GM12878 (cell line): Measurements from ENCODE around the gene STK10. TPM values are rescaled to one million over a fixed set of nuclear protein-coding genes. Genes with fewer than 3 reads are reported as not detected.

ENCODE experiments used
- ATAC-seq: fragments of 200-7000 bp; cut with Tn5 transposase; 3 replicates; pipeline ENCODE4 v1.9.1; 2020; ENCODE audit warnings: mild to moderate bottlenecking, moderate library complexity
- BruUV-seq: library from RNA; stranded (reverse); fragments of 400-500 nt; replicated peaks from 2 replicates; lab custom pipeline; 2021; lab: Mats Ljungman, UMichigan
- CTCF ChIA-PET: fragments of 300-600 bp; sonication (Branson Sonifier 250); formaldehyde crosslinking; extraction: SDS; loops from one replicate; lab custom pipeline; 2021; ENCODE audit warnings: inconsistent platforms; lab: Yijun Ruan, JAX
- POLR2A ChIA-PET: fragments of 350-600 bp; formaldehyde crosslinking; extraction: SDS; loops from one replicate; lab custom pipeline; 2021; ENCODE audit warnings: inconsistent platforms; lab: Charles Lee
- RAD21 ChIA-PET: fragments of 300-600 bp; sonication (Branson Sonifier 250); formaldehyde crosslinking; loops from one replicate; lab custom pipeline; 2023; ENCODE audit warnings: antibody characterized with exemption; ENCODE audit not compliant: unreplicated experiment; lab: Charles Lee
- SMC1A ChIA-PET: fragments of 300-600 bp; sonication (Branson Sonifier 250); formaldehyde crosslinking; loops from one replicate; lab custom pipeline; 2023; ENCODE audit not compliant: unreplicated experiment, uncharacterized antibody; lab: Charles Lee
- DNase-seq: peaks from one replicate; pipeline ENCODE4 v3.0.0-alpha.2; 2011; ENCODE audit warnings: low read depth, low spot score
- FAIRE-seq: peaks from 3 replicates; lab custom pipeline; 2011; peaks lifted over from hg19 to GRCh38; lab: Jason Lieb, UNC
- H2AFZ ChIP-seq: 2 replicates; pipeline ENCODE4 v1.6.0; 2011; ENCODE audit warnings: low read depth, low read length, control low read depth; ENCODE audit not compliant: control insufficient read depth
- H3K27ac ChIP-seq: 2 replicates; pipeline ENCODE4 v1.5.1; 2011; ENCODE audit warnings: control low read depth; ENCODE audit not compliant: control insufficient read depth, insufficient read depth
- H3K27me3 ChIP-seq, 2 experiments: replicated peaks in 1 of 2; 2 replicates each; pipeline versions ENCODE4 v1.6.0 to v1.6.1; 2011; ENCODE audit warnings: low read length in 1 of 2; ENCODE audit not compliant: control insufficient read depth in 2 of 2, insufficient read depth in 2 of 2
- H3K36me3 ChIP-seq, 2 experiments: 2 replicates each; pipeline ENCODE4 v1.5.1; 2011; ENCODE audit warnings: low read length in 1 of 2; ENCODE audit not compliant: control insufficient read depth in 2 of 2, insufficient read depth in 2 of 2
- H3K4me1 ChIP-seq: 2 replicates; pipeline ENCODE4 v1.6.1; 2011; ENCODE audit warnings: mild to moderate bottlenecking, low read length, moderate library complexity, mixed read lengths; ENCODE audit not compliant: control insufficient read depth, insufficient read depth
- H3K4me2 ChIP-seq: 2 replicates; pipeline ENCODE4 v1.6.0; 2011; ENCODE audit warnings: control low read depth; ENCODE audit not compliant: control insufficient read depth, insufficient read depth
- H3K4me3 ChIP-seq: fragments of 200-600 bp; sonication (generic); 2 replicates; pipeline ENCODE4 v1.5.1; 2016
- H3K79me2 ChIP-seq: 2 replicates; pipeline ENCODE4 v1.6.0; 2011; ENCODE audit warnings: low read length; ENCODE audit not compliant: control insufficient read depth, insufficient read depth
- H3K9ac ChIP-seq: 2 replicates; pipeline ENCODE4 v1.8.0; 2011; ENCODE audit warnings: low read length, control low read depth, mixed read lengths; ENCODE audit not compliant: control insufficient read depth, insufficient read depth
- H3K9me3 ChIP-seq: replicated peaks from 3 replicates; pipeline ENCODE4 v1.5.1; 2011; ENCODE audit warnings: mild to moderate bottlenecking, low read length; ENCODE audit not compliant: control insufficient read depth, insufficient read depth
- H4K20me1 ChIP-seq: 2 replicates; pipeline ENCODE4 v1.6.0; 2011; ENCODE audit not compliant: control insufficient read depth, insufficient read depth
- CBX5 ChIP-seq: sonication (generic); IDR thresholded peaks from 2 replicates; pipeline ENCODE4 v1.6.1; 2016; ENCODE audit warnings: low read depth, moderate library complexity, mild to moderate bottlenecking, inconsistent platforms
- CEBPB ChIP-seq, 2 experiments: fragments of 150-350 bp in 1 of 2; IDR thresholded peaks; 2 replicates each; pipeline ENCODE4 v1.6.1; 2012 to 2014; ENCODE audit warnings: low read depth in 2 of 2, low read length in 2 of 2, borderline replicate concordance in 1 of 2, inconsistent platforms in 1 of 2
- ETV6 ChIP-seq, 2 experiments: fragments of 450-650 bp in 1 of 2; IDR thresholded peaks in 1 of 2; conservative IDR thresholded peaks in 1 of 2; 2 replicates each; pipeline ENCODE4 v1.6.1; 2014; ENCODE audit warnings: antibody characterized with exemption in 1 of 2, borderline replicate concordance in 1 of 2, low read depth in 1 of 2, mild to moderate bottlenecking in 1 of 2, moderate library complexity in 1 of 2
- FOXM1 ChIP-seq: IDR thresholded peaks from 2 replicates; pipeline ENCODE4 v1.6.1; 2012; ENCODE audit warnings: low read depth, mild to moderate bottlenecking, inconsistent platforms, low read length, moderate library complexity
- LARP7 ChIP-seq: fragments of 450-650 bp; IDR thresholded peaks from 2 replicates; pipeline ENCODE4 v1.6.1; 2017; ENCODE audit warnings: mild to moderate bottlenecking
- RBBP5 ChIP-seq: fragments of 200-600 bp; sonication (generic); conservative IDR thresholded peaks from 2 replicates; pipeline ENCODE4 v1.6.1; 2016
- SIN3A ChIP-seq: IDR thresholded peaks from 2 replicates; pipeline ENCODE4 v1.6.1; 2012; ENCODE audit warnings: low read depth, low read length, improper control_type of control experiment
- SMARCA5 ChIP-seq: fragments of 450-650 bp; IDR thresholded peaks from 2 replicates; pipeline ENCODE4 v1.6.1; 2017; ENCODE audit warnings: mild to moderate bottlenecking
- ZBTB33 ChIP-seq: fragments of 450-650 bp; IDR thresholded peaks from 2 replicates; pipeline ENCODE4 v1.6.1; 2017; ENCODE audit warnings: mild to moderate bottlenecking
- ZNF217 ChIP-seq: fragments of 450-650 bp; IDR thresholded peaks from 2 replicates; pipeline ENCODE4 v1.6.1; 2017; ENCODE audit warnings: antibody characterized with exemption, mild to moderate bottlenecking
- WGBS: methylation state at CpG from one replicate; pipeline ENCODE4 v1.1.6; 2016; ENCODE audit warnings: low lambda C conversion rate; ENCODE audit not compliant: insufficient replicate concordance, insufficient coverage; ENCODE audit errors: missing lambda C conversion rate; 5-methylcytosine and 5-hydroxymethylcytosine counted together
- in situ Hi-C: fragments of 300-500 bp; cut with MboI; formaldehyde crosslinking; loops from 9 replicates; pipeline ENCODE4 v1.14.3; 2018; ENCODE audit warnings: mixed read lengths
- intact Hi-C: fragments of 100-400 bp; cut with micrococcal nuclease; formaldehyde crosslinking; loops from one replicate; pipeline ENCODE4 v1.14.2; 2022; ENCODE audit not compliant: unreplicated experiment
- polyA plus RNA-seq, 11 experiments: library from polyadenylated mRNA; depleted of rRNA in 4 of 11; unstranded in 6 of 11; stranded (reverse) in 5 of 11; fragments of >200 nt; fragmentation: Nextera tagmentation in 4 of 11; fragmentation: Illumina TruSeq in 1 of 11; extraction: Ambion mirVana in 4 of 11; extraction: Trizol in 1 of 11; gene quantifications; 1 replicate in 1 of 11; 2 replicates in 10 of 11; pipeline versions ENCODE4 v1.2.1 to v1.2.3, GENCODE V29; 2011 to 2016; ENCODE audit warnings: inconsistent platforms in 2 of 11, missing spikeins in 2 of 11, low read depth in 1 of 11
- total RNA-seq, 4 experiments: library from RNA; depleted of rRNA in 3 of 4; stranded (reverse); fragments of >200 nt in 3 of 4; fragmentation: Illumina TruSeq in 1 of 4; extraction: Trizol in 1 of 4; gene quantifications; 2 replicates each; pipeline versions ENCODE4 v1.2.1 to v1.2.3, GENCODE V29; 2013 to 2021

Gene STK10
- total and polyA plus RNA-seq, 10 of the 15 experiments (the other 5 are each of a cell fraction or from before 2014, with no cell fraction given) = 14.2 to 96.4 (median 50.6) TPM

- 80% methylated on average over 13 of the region's 13 CpGs for WGBS
- CTCF ChIA-PET = interaction anchor here (0.7 to 9.7 kb wide), 12 partner anchors 10 to 214 kb away, joined by 3 to 162 read pairs (median 4); partner anchors contain the start of gene STK10
- Histone ChIP-seq H3K9me3 (no peaks in the 10 kb centered on the region), H3K27ac (no peak overlapping the region), H3K9ac (no peak overlapping the region), H3K4me1 (peaks cover 42% of the 10 kb centered on the region), H3K79me2 (peaks cover 29% of the 10 kb centered on the region), H3K4me2 (peak overlapping the region; percentile 26; the same call in 1 of the 2 replicates), H3K27me3 (no peaks in the 10 kb centered on the region), H3K4me3 (no peak overlapping the region), H3K36me3 (peaks cover 30 to 36% of the 10 kb centered on the region in 2 experiments; a peak in 3 of 4 replicates), H2AFZ (no peak overlapping the region), H4K20me1 (no peaks in the 10 kb centered on the region)
- intact Hi-C loops (loop anchor here (1.0 to 10.0 kb wide), 4 partner anchors 81 to 587 kb away; partner anchors contain the start of gene STK10), in situ Hi-C loops (no loop called here)
- BruUV-seq = no TSS peak
- DNase-seq = no peak
- POLR2A ChIA-PET = interaction anchor here (1.0 kb wide), 1 partner anchor 79 kb away, joined by 9 read pairs; no protein-coding TSS in a partner anchor
- ATAC-seq = no peak
- TF ChIP-seq CEBPB (IDR thresholded peaks at IDR 0.05; ENCODE audit: borderline replicate concordance in 1 of 2, low read depth in 2 of 2, low read length in 2 of 2) = no peak
- no peak for TF ChIP-seq SMARCA5
- no peak for TF ChIP-seq ZNF217
- TF ChIP-seq LARP7 = no peak
- TF ChIP-seq ZBTB33 = no peak
- no peak for TF ChIP-seq RBBP5
- no peak for TF ChIP-seq CBX5
- TF ChIP-seq FOXM1 = no peak
- no peak for TF ChIP-seq SIN3A
- no peak for TF ChIP-seq ETV6 (conservative IDR thresholded peaks at IDR 0.05 in 1 of 2, IDR thresholded peaks at IDR 0.05 in 1 of 2; ENCODE audit: borderline replicate concordance in 1 of 2, low read depth in 1 of 2)
- FAIRE-seq = no peak
- RAD21 ChIA-PET = interaction anchor here (1.0 to 5.0 kb wide), 4 partner anchors 72 to 185 kb away, joined by 4 to 67 read pairs (median 14); partner anchors contain the start of gene STK10
- SMC1A ChIA-PET = interaction anchor here (0.8 to 10.6 kb wide), 8 partner anchors 26 to 195 kb away, joined by 3 to 165 read pairs (median 4); partner anchors contain the start of gene STK10
These were observed 80.5 kb downstream of the STK10 start for GRCh38 chr5:172107571-172107970.
